Mesenteric fat pad (tissue), 1 donor: ENCODE data around the gene FRYL. TPM values are rescaled to one million over a fixed set of nuclear protein-coding genes. Genes with fewer than 3 reads are reported as not detected.

Source experiments
- DNase-seq: peaks from one replicate; pipeline ENCODE4 v3.0.0-alpha.2; 2020; ENCODE audit warnings: low spot score
- total RNA-seq: library from RNA; stranded (reverse); fragmentation: NEBNext Ultra II Directional; extraction: Animal tissue kit (Norgen Biotek cat#: 25700); gene quantifications from one replicate; pipeline ENCODE4 v1.2.1, GENCODE V29; 2021
- donor health status: DM: yes; HTN: yes; CAD: no.

FRYL gene
- total RNA-seq, 1 donor from 2014 or later = 53.0 TPM

- DNase-seq = no peak
These were observed 156.8 kb downstream of the FRYL start for GRCh38 chr4:48623182-48623780.

- no peak for DNase-seq
These were observed 159.2 kb downstream of the FRYL start for GRCh38 chr4:48620831-48621230.

GRCh38 chr4:48620093-48620492 lies 160.0 kb downstream of the FRYL start:
- DNase-seq = no peak

GRCh38 chr4:48604527-48604926 lies 175.6 kb downstream of the FRYL start:
- no peak for DNase-seq

GRCh38 chr4:48604041-48604440 lies 176.0 kb downstream of the FRYL start:
- DNase-seq = no peak

GRCh38 chr4:48603366-48604003 lies 176.6 kb downstream of the FRYL start:
- DNase-seq = no peak

- no peak for DNase-seq
These were observed 177.3 kb downstream of the FRYL start for GRCh38 chr4:48602763-48603162.

- no peak for DNase-seq
These were observed 177.9 kb downstream of the FRYL start for GRCh38 chr4:48602222-48602621.

GRCh38 chr4:48596336-48596735 lies 183.7 kb downstream of the FRYL start:
- DNase-seq = no peak

- DNase-seq = no peak
These were observed 185.9 kb downstream of the FRYL start for GRCh38 chr4:48594180-48594579.

GRCh38 chr4:48591372-48591771 lies 188.7 kb downstream of the FRYL start:
- DNase-seq = no peak

- no peak for DNase-seq
These were observed 189.2 kb downstream of the FRYL start for GRCh38 chr4:48590884-48591283.

GRCh38 chr4:48589098-48589445 lies 191.0 kb downstream of the FRYL start:
- DNase-seq = no peak

- DNase-seq = no peak
These were observed 191.6 kb downstream of the FRYL start for GRCh38 chr4:48588230-48589097.

GRCh38 chr4:48585401-48585800 lies 194.7 kb downstream of the FRYL start:
- no peak for DNase-seq

GRCh38 chr4:48578132-48578968 lies 201.7 kb downstream of the FRYL start:
- DNase-seq = no peak

GRCh38 chr4:48575964-48576363 lies 204.1 kb downstream of the FRYL start:
- DNase-seq = no peak

- no peak for DNase-seq
These were observed 208.6 kb downstream of the FRYL start for GRCh38 chr4:48571471-48571870.

- no peak for DNase-seq
These were observed 209.3 kb downstream of the FRYL start for GRCh38 chr4:48570646-48571220.

GRCh38 chr4:48566034-48566384 lies 214.1 kb downstream of the FRYL start:
- no peak for DNase-seq

- no peak for DNase-seq
These were observed 214.6 kb downstream of the FRYL start for GRCh38 chr4:48565362-48566033.
